Glutamatergic neuron (in vitro differentiated cells): Measurements from ENCODE around the gene PRDM1. TPM values are rescaled to one million over a fixed set of nuclear protein-coding genes. Genes with fewer than 3 reads are reported as not detected.

Experiments used
- DNase-seq: peaks from one replicate; pipeline ENCODE4 v3.0.0; 2022
- H3K27ac Mint-ChIP-seq: one replicate; pipeline ENCODE4 v1.8.0; 2020; ENCODE audit warnings: mild to moderate bottlenecking, mixed read lengths, inconsistent platforms; ENCODE audit not compliant: unreplicated experiment
- H3K27me3 Mint-ChIP-seq: one replicate; pipeline ENCODE4 v1.8.0; 2020; ENCODE audit warnings: mild to moderate bottlenecking, moderate library complexity, mixed read lengths, inconsistent platforms; ENCODE audit not compliant: unreplicated experiment
- H3K36me3 Mint-ChIP-seq: one replicate; pipeline ENCODE4 v1.8.0; 2020; ENCODE audit warnings: mild to moderate bottlenecking, mixed read lengths, inconsistent platforms; ENCODE audit not compliant: unreplicated experiment
- H3K4me1 Mint-ChIP-seq: one replicate; pipeline ENCODE4 v1.8.0; 2020; ENCODE audit warnings: mild to moderate bottlenecking, low read depth, mixed read lengths, inconsistent platforms; ENCODE audit not compliant: unreplicated experiment
- H3K4me3 Mint-ChIP-seq: one replicate; pipeline ENCODE4 v1.8.0; 2020; ENCODE audit warnings: mild to moderate bottlenecking, mixed read lengths, inconsistent platforms; ENCODE audit not compliant: unreplicated experiment
- H3K9me3 Mint-ChIP-seq: one replicate; pipeline ENCODE4 v1.8.0; 2020; ENCODE audit warnings: mild to moderate bottlenecking, moderate library complexity, mixed read lengths, inconsistent platforms; ENCODE audit not compliant: unreplicated experiment
- CTCF ChIP-seq: fragments of 200-600 bp; sonication (generic); IDR thresholded peaks from one replicate; pipeline ENCODE4 v1.5.0; 2021; ENCODE audit not compliant: partially characterized antibody, unreplicated experiment
- total RNA-seq: library from RNA; stranded (reverse); fragmentation: NEBNext Ultra II Directional; extraction: Animal tissue kit (Norgen Biotek cat#: 25700); gene quantifications from one replicate; pipeline ENCODE4 v1.2.1, GENCODE V29; 2021; ENCODE audit not compliant: unreplicated experiment

PRDM1 gene
- total RNA-seq, 1 donor from 2014 or later, result not detected

- no peak overlapping the region for H3K4me3 Mint-ChIP-seq
- no peak for TF ChIP-seq CTCF
- H3K4me1 Mint-ChIP-seq, result peaks cover 3% of the 10 kb centered on the region
- H3K27ac Mint-ChIP-seq, result no peak overlapping the region
- peaks cover 2% of the 10 kb centered on the region for H3K27me3 Mint-ChIP-seq
- peaks cover 1% of the 10 kb centered on the region for H3K9me3 Mint-ChIP-seq
- DNase-seq, result no peak
- no peaks in the 10 kb centered on the region for H3K36me3 Mint-ChIP-seq
Observed at GRCh38 chr6:106112433-106112832, 26.3 kb downstream of the PRDM1 start.

GRCh38 chr6:106113256-106113959 lies 27.3 kb downstream of the PRDM1 start:
- H3K4me3 Mint-ChIP-seq, result no peak overlapping the region
- DNase-seq, result no peak

GRCh38 chr6:106114492-106114891 lies 28.4 kb downstream of the PRDM1 start:
- peaks cover 2% of the 10 kb centered on the region for H3K27me3 Mint-ChIP-seq
- peaks cover 1% of the 10 kb centered on the region for H3K9me3 Mint-ChIP-seq
- no peak overlapping the region for H3K4me3 Mint-ChIP-seq
- no peaks in the 10 kb centered on the region for H3K36me3 Mint-ChIP-seq
- TF ChIP-seq CTCF, result no peak
- H3K27ac Mint-ChIP-seq, result no peak overlapping the region
- H3K4me1 Mint-ChIP-seq, result peaks cover 3% of the 10 kb centered on the region
- DNase-seq, result no peak

More at GRCh38 chr6:106113256-106113959, 27.3 kb downstream of the PRDM1 start:
- peaks cover 1% of the 10 kb centered on the region for H3K9me3 Mint-ChIP-seq
- H3K36me3 Mint-ChIP-seq, result no peaks in the 10 kb centered on the region
- peaks cover 2% of the 10 kb centered on the region for H3K27me3 Mint-ChIP-seq
- H3K4me1 Mint-ChIP-seq, result peaks cover 3% of the 10 kb centered on the region
- no peak for TF ChIP-seq CTCF
- H3K27ac Mint-ChIP-seq, result no peak overlapping the region

- Mint-ChIP-seq H3K4me1 (peaks cover 3% of the 10 kb centered on the region), H3K36me3 (no peaks in the 10 kb centered on the region), H3K9me3 (peaks cover 1% of the 10 kb centered on the region), H3K27me3 (peaks cover 2% of the 10 kb centered on the region), H3K4me3 (no peak overlapping the region), H3K27ac (no peak overlapping the region)
- no peak for TF ChIP-seq CTCF
- no peak for DNase-seq
Observed at GRCh38 chr6:106115286-106115685, 29.1 kb downstream of the PRDM1 start.

GRCh38 chr6:106116125-106116832 lies 30.1 kb downstream of the PRDM1 start:
- Mint-ChIP-seq H3K27me3 (peaks cover 2% of the 10 kb centered on the region), H3K9me3 (peaks cover 1% of the 10 kb centered on the region), H3K36me3 (no peaks in the 10 kb centered on the region), H3K4me1 (peaks cover 3% of the 10 kb centered on the region), H3K27ac (no peak overlapping the region), H3K4me3 (no peak overlapping the region)
- TF ChIP-seq CTCF, result no peak
- no peak for DNase-seq
